K562 (cell line): ENCODE measurements around the gene SH3BP4. TPM values are rescaled to one million over a fixed set of nuclear protein-coding genes. Genes with fewer than 3 reads are reported as not detected.

Experiments
- ATAC-seq: fragments of 200-7000 bp; cut with Tn5 transposase; 3 replicates; pipeline ENCODE4 v1.9.1; 2020; ENCODE audit warnings: moderate library complexity
- BruUV-seq: library from RNA; stranded (reverse); fragments of 400-500 nt; replicated peaks from 2 replicates; lab custom pipeline; 2021; lab: Mats Ljungman, UMichigan
- CTCF ChIA-PET: fragments of 300-600 bp; formaldehyde crosslinking; extraction: SDS; loops from one replicate; lab custom pipeline; 2021; ENCODE audit warnings: low intra/inter-chr PET ratio; lab: Yijun Ruan, JAX
- POLR2A ChIA-PET: fragments of 300-600, 350-650 bp; sonication (Branson Sonifier 250); formaldehyde crosslinking; extraction: SDS; loops from one replicate; lab custom pipeline; 2021; ENCODE audit warnings: antibody characterized with exemption, inconsistent platforms; lab: Yijun Ruan, JAX
- DNase-seq, 4 experiments: peaks; one replicate each; pipeline versions ENCODE4 v3.0.0 to v3.0.0-alpha.2; 2011 to 2018; ENCODE audit warnings: low spot score in 3 of 4, mixed read lengths in 3 of 4; ENCODE audit errors: extremely low read depth in 1 of 4
- FAIRE-seq: peaks from 2 replicates; lab custom pipeline; 2011; peaks lifted over from hg19 to GRCh38; lab: Jason Lieb, UNC
- H2AFZ ChIP-seq: 2 replicates; pipeline ENCODE4 v1.6.0; 2011; ENCODE audit warnings: low read depth, low read length, control low read depth, inconsistent platforms
- H3K27ac ChIP-seq: fragments of 200-600 bp; 3 replicates; pipeline ENCODE4 v1.8.0; 2011; ENCODE audit warnings: low read depth, mild to moderate bottlenecking, control low read depth, inconsistent platforms, low read length, moderate library complexity, mixed read lengths; ENCODE audit errors: extremely low read depth
- H3K27me3 ChIP-seq, 2 experiments: fragments of 300-600 bp in 1 of 2; 2 replicates in 1 of 2; 3 replicates in 1 of 2; pipeline versions ENCODE4 v1.6.0 to v1.8.0; 2011; ENCODE audit warnings: inconsistent platforms in 2 of 2, low read length in 2 of 2, mild to moderate bottlenecking in 1 of 2, mixed read lengths in 1 of 2, moderate library complexity in 1 of 2; ENCODE audit not compliant: control insufficient read depth in 2 of 2, insufficient read depth in 2 of 2
- H3K36me3 ChIP-seq: fragments of 300-600 bp; 3 replicates; pipeline ENCODE4 v1.8.0; 2011; ENCODE audit warnings: mild to moderate bottlenecking, low read length, inconsistent platforms; ENCODE audit not compliant: control insufficient read depth, insufficient read depth
- H3K4me1 ChIP-seq, 2 experiments: fragments of 200-600 bp in 1 of 2; replicated peaks in 1 of 2; 2 replicates in 1 of 2; 3 replicates in 1 of 2; pipeline versions ENCODE4 v1.5.1 to v1.8.0; 2011; ENCODE audit warnings: inconsistent platforms in 2 of 2, low read length in 2 of 2, mild to moderate bottlenecking in 1 of 2, mixed read lengths in 1 of 2, moderate library complexity in 1 of 2; ENCODE audit not compliant: control insufficient read depth in 2 of 2, insufficient read depth in 2 of 2
- H3K4me2 ChIP-seq: 2 replicates; pipeline ENCODE4 v1.6.1; 2011; ENCODE audit warnings: low read length, control low read depth, inconsistent platforms, mixed read lengths; ENCODE audit not compliant: insufficient read depth
- H3K4me3 ChIP-seq: fragments of 200-600 bp; sonication (generic), shearing (Covaris generic); 2 replicates; pipeline ENCODE4 v1.5.1; 2016; ENCODE audit warnings: control low read depth, inconsistent platforms
- H3K79me2 ChIP-seq: fragments of 200-600 bp; 3 replicates; pipeline ENCODE4 v1.8.0; 2011; ENCODE audit warnings: low read length, inconsistent platforms; ENCODE audit not compliant: control insufficient read depth, insufficient read depth
- H3K9ac ChIP-seq, 2 experiments: 2 replicates each; pipeline versions ENCODE4 v1.6.0 to v1.6.1; 2011; ENCODE audit warnings: low read depth in 2 of 2, low read length in 2 of 2, control low read depth in 1 of 2, inconsistent platforms in 1 of 2, mild to moderate bottlenecking in 1 of 2, mixed read lengths in 1 of 2; ENCODE audit not compliant: insufficient read depth in 1 of 2
- H3K9me1 ChIP-seq: one replicate; pipeline ENCODE4 v1.6.0; 2011; ENCODE audit warnings: inconsistent platforms, mild to moderate bottlenecking, low read length, moderate library complexity; ENCODE audit not compliant: control insufficient read depth, insufficient read depth
- H3K9me3 ChIP-seq: replicated peaks from 2 replicates; pipeline ENCODE4 v1.5.1; 2011; ENCODE audit warnings: low read depth, low read length, inconsistent platforms; ENCODE audit not compliant: control insufficient read depth, insufficient read depth
- H4K20me1 ChIP-seq: replicated peaks from 2 replicates; pipeline ENCODE4 v1.6.1; 2011; ENCODE audit warnings: low read length, inconsistent platforms, mixed read lengths; ENCODE audit not compliant: control insufficient read depth, insufficient read depth
- ARHGAP35 ChIP-seq: fragments of 450-650 bp; IDR thresholded peaks from 2 replicates; pipeline ENCODE4 v1.6.1; 2018; ENCODE audit not compliant: partially characterized antibody
- ATF1 ChIP-seq, 2 experiments: fragments of 450-650 bp in 1 of 2; IDR thresholded peaks; 2 replicates each; pipeline ENCODE4 v1.6.1; 2016; ENCODE audit warnings: missing compliant biosample characterization in 1 of 2, missing genetic modification characterization in 1 of 2
- PKNOX1 ChIP-seq: fragments of 450-650 bp; IDR thresholded peaks from 2 replicates; pipeline ENCODE4 v1.6.1; 2016
- STAG1 ChIP-seq: sonication (generic); formaldehyde crosslinking; IDR thresholded peaks from 2 replicates; pipeline ENCODE4 v1.5.0; 2020; ENCODE audit warnings: missing genetic modification reagents, borderline replicate concordance
- ZNF354B ChIP-seq: fragments of 250-450 bp; sonication (Bioruptor Pico); IDR thresholded peaks from 2 replicates; pipeline ENCODE4 v1.4.0; 2020
- ZNF431 ChIP-seq: sonication (generic); formaldehyde crosslinking; IDR thresholded peaks from 2 replicates; pipeline ENCODE4 v1.8.0; 2022; ENCODE audit warnings: mild to moderate bottlenecking, missing genetic modification reagents
- WGBS: fragments of 100-300 bp; shearing (Covaris generic); methylation state at CpG from one replicate; pipeline ENCODE4 v1.1.6; 2016; ENCODE audit warnings: low coverage, mixed read lengths; ENCODE audit not compliant: insufficient coverage; ENCODE audit errors: missing lambda C conversion rate; 5-methylcytosine and 5-hydroxymethylcytosine counted together
- in situ Hi-C: fragments of 300-500 bp; cut with MboI; formaldehyde crosslinking; loops from 4 replicates; pipeline ENCODE4 v1.15.0; 2018; ENCODE audit warnings: inconsistent platforms, mixed read lengths
- intact Hi-C: fragments of 100-400 bp; cut with micrococcal nuclease; formaldehyde crosslinking; loops from 2 replicates; pipeline ENCODE4 v1.14.2; 2022
- polyA plus RNA-seq, 8 experiments: library from polyadenylated mRNA; depleted of rRNA in 4 of 8; stranded (reverse) in 5 of 8; unstranded in 3 of 8; fragments of >200 nt; fragmentation: Nextera tagmentation in 2 of 8; fragmentation: Illumina TruSeq in 1 of 8; extraction: Ambion mirVana in 2 of 8; extraction: Trizol in 1 of 8; gene quantifications; 2 replicates each; pipeline versions ENCODE4 v1.2.1 to v1.2.3, GENCODE V29; 2011 to 2014; ENCODE audit warnings: inconsistent platforms in 1 of 8, missing spikeins in 1 of 8
- total RNA-seq, 7 experiments: library from RNA; depleted of rRNA in 6 of 7; stranded (reverse); fragments of >200 nt in 6 of 7; fragmentation: Illumina TruSeq in 2 of 7; extraction: Trizol in 2 of 7; gene quantifications; 2 replicates each; pipeline versions ENCODE4 v1.2.1 to v1.2.3, GENCODE V29; 2011 to 2021; ENCODE audit warnings: low replicate concordance in 1 of 7
- TF ChIP-seq, protein P1 (sequence below), 3 experiments: fragments of 200-800 bp in 1 of 3; sonication (Bioruptor generic) in 1 of 3; sonication (generic) in 1 of 3; formaldehyde crosslinking in 1 of 3; IDR thresholded peaks; 2 replicates each; pipeline versions ENCODE4 v1.6.1 to v1.8.0; 2016 to 2022; ENCODE audit warnings: mild to moderate bottlenecking in 2 of 3, missing compliant biosample characterization in 2 of 3, missing genetic modification characterization in 2 of 3, missing genetic modification reagents in 1 of 3
- TF ChIP-seq, protein P2 (sequence below): fragments of 250-450 bp; sonication (Bioruptor Pico); IDR thresholded peaks from 2 replicates; pipeline ENCODE4 v1.4.0; 2020
- TF ChIP-seq, protein P3 (sequence below): fragments of 450-650 bp; IDR thresholded peaks from 2 replicates; pipeline ENCODE4 v1.6.1; 2017; ENCODE audit warnings: antibody characterized with exemption, mild to moderate bottlenecking

SH3BP4 gene
- total and polyA plus RNA-seq, 9 of the 15 experiments (the other 6 are each of a cell fraction or from before 2014, with no cell fraction given) = 0.03 to 0.28 (median 0.27) TPM; not detected in 6

DNA sequence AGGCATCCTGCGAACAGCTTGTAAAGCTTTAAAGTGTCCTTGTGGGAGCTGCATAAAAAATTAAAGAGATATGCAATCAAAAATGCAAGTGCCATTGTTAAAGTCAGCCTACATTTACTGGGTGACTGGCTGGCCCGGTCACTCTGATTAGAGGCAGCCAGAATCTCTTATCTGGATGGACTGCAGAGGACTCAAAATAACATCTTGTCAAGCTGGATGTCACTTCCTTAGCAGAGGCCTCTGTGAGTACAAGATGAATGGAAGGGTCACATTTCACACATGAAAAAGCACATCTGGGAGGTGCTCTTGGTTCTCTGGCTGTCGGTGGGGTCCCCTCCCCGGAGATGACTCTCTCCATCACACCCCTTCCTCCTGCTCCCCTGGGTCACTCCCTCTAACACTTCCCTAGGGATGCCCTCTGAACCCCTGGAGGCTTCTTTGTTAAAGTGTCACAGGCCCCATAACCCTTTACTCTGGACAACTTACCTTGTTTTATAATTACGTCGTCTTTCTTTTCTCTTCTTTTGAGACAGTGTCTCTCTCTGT, 122.1 kb downstream of the SH3BP4 start:
- Histone ChIP-seq H3K27me3 (no peaks in the 10 kb centered on the region; a peak in 2 of 5 replicates), H4K20me1 (no peaks in the 10 kb centered on the region), H2AFZ (no peak overlapping the region), H3K36me3 (no peaks in the 10 kb centered on the region), H3K9ac (no peak overlapping the region), H3K4me2 (no peak overlapping the region), H3K4me1 (no peaks in the 10 kb centered on the region), H3K9me3 (no peaks in the 10 kb centered on the region), H3K9me1 (no peaks in the 10 kb centered on the region), H3K27ac (no peak overlapping the region), H3K79me2 (no peaks in the 10 kb centered on the region), H3K4me3 (no peak overlapping the region)
- intact Hi-C loops (no loop called here), in situ Hi-C loops (no loop called here)
- 0% methylated on average over 6 of the region's 6 CpGs for WGBS
- POLR2A ChIA-PET = no interaction called here
- DNase-seq (no peak), FAIRE-seq (no peak), ATAC-seq (no peak)
- BruUV-seq = no TSS peak
- CTCF ChIA-PET = no interaction called here
- TF ChIP-seq, protein P1, sequence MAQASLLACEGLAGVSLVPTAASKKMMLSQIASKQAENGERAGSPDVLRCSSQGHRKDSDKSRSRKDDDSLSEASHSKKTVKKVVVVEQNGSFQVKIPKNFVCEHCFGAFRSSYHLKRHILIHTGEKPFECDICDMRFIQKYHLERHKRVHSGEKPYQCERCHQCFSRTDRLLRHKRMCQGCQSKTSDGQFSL (CRISPR knock-in tag; IDR thresholded peaks at IDR 0.05) = no peak
- TF ChIP-seq, protein P1 (tag; IDR thresholded peaks at IDR 0.05) = no peak
- TF ChIP-seq PKNOX1 (no peak), ZNF431 (CRISPR knock-in tag) (no peak), ARHGAP35 (no peak), ZNF354B (CRISPR knock-in tag) (no peak), ATF1 (CRISPR knock-in tag; IDR thresholded peaks at IDR 0.05) (no peak), ATF1 (tag; IDR thresholded peaks at IDR 0.05) (no peak), STAG1 (CRISPR knock-in tag) (no peak)
- TF ChIP-seq, protein P2, sequence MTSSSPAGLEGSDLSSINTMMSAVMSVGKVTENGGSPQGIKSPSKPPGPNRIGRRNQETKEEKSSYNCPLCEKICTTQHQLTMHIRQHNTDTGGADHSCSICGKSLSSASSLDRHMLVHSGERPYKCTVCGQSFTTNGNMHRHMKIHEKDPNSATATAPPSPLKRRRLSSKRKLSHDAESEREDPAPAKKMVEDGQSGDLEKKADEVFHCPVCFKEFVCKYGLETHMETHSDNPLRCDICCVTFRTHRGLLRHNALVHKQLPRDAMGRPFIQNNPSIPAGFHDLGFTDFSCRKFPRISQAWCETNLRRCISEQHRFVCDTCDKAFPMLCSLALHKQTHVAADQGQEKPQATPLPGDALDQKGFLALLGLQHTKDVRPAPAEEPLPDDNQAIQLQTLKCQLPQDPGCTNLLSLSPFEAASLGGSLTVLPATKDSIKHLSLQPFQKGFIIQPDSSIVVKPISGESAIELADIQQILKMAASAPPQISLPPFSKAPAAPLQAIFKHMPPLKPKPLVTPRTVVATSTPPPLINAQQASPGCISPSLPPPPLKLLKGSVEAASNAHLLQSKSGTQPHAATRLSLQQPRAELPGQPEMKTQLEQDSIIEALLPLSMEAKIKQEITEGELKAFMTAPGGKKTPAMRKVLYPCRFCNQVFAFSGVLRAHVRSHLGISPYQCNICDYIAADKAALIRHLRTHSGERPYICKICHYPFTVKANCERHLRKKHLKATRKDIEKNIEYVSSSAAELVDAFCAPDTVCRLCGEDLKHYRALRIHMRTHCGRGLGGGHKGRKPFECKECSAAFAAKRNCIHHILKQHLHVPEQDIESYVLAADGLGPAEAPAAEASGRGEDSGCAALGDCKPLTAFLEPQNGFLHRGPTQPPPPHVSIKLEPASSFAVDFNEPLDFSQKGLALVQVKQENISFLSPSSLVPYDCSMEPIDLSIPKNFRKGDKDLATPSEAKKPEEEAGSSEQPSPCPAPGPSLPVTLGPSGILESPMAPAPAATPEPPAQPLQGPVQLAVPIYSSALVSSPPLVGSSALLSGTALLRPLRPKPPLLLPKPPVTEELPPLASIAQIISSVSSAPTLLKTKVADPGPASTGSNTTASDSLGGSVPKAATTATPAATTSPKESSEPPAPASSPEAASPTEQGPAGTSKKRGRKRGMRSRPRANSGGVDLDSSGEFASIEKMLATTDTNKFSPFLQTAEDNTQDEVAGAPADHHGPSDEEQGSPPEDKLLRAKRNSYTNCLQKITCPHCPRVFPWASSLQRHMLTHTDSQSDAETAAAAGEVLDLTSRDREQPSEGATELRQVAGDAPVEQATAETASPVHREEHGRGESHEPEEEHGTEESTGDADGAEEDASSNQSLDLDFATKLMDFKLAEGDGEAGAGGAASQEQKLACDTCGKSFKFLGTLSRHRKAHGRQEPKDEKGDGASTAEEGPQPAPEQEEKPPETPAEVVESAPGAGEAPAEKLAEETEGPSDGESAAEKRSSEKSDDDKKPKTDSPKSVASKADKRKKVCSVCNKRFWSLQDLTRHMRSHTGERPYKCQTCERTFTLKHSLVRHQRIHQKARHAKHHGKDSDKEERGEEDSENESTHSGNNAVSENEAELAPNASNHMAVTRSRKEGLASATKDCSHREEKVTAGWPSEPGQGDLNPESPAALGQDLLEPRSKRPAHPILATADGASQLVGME = no peak
- TF ChIP-seq, protein P3, sequence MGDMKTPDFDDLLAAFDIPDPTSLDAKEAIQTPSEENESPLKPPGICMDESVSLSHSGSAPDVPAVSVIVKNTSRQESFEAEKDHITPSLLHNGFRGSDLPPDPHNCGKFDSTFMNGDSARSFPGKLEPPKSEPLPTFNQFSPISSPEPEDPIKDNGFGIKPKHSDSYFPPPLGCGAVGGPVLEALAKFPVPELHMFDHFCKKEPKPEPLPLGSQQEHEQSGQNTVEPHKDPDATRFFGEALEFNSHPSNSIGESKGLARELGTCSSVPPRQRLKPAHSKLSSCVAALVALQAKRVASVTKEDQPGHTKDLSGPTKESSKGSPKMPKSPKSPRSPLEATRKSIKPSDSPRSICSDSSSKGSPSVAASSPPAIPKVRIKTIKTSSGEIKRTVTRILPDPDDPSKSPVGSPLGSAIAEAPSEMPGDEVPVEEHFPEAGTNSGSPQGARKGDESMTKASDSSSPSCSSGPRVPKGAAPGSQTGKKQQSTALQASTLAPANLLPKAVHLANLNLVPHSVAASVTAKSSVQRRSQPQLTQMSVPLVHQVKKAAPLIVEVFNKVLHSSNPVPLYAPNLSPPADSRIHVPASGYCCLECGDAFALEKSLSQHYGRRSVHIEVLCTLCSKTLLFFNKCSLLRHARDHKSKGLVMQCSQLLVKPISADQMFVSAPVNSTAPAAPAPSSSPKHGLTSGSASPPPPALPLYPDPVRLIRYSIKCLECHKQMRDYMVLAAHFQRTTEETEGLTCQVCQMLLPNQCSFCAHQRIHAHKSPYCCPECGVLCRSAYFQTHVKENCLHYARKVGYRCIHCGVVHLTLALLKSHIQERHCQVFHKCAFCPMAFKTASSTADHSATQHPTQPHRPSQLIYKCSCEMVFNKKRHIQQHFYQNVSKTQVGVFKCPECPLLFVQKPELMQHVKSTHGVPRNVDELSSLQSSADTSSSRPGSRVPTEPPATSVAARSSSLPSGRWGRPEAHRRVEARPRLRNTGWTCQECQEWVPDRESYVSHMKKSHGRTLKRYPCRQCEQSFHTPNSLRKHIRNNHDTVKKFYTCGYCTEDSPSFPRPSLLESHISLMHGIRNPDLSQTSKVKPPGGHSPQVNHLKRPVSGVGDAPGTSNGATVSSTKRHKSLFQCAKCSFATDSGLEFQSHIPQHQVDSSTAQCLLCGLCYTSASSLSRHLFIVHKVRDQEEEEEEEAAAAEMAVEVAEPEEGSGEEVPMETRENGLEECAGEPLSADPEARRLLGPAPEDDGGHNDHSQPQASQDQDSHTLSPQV = no peak
